ENCODE results near the gene ZBTB21. TPM values are rescaled to one million over a fixed set of nuclear protein-coding genes. Genes with fewer than 3 reads are reported as not detected.

Gene ZBTB21
- total and polyA plus RNA-seq, 8 donors: 2.9 to 9.5 (median 6.8) TPM

GRCh38 chr21:42043961-42044360 is 33.8 kb upstream of the ZBTB21 start:
- DNase-seq: no peak
- no peak for ATAC-seq
- no peaks in the 10 kb centered on the region for H3K27me3 ChIP-seq
- peaks cover 0 to 16% (median 5%) of the 10 kb centered on the region in 3 donors for H3K4me1 ChIP-seq
- H3K36me3 ChIP-seq: no peaks in the 10 kb centered on the region
- WGBS, 2 donors: 83 to 91% methylated on average over 17 of the region's 17 CpGs
- H3K4me3 ChIP-seq: no peak overlapping the region
- H3K27ac ChIP-seq: no peak overlapping the region
- no peaks in the 10 kb centered on the region for H3K9me3 ChIP-seq
- intact Hi-C loops (cut with DNase I): no loop called here
- FAIRE-seq: no peak
- no peak for TF ChIP-seq CTCF (IDR thresholded peaks at IDR 0.05)

- 82 to 84% methylated on average over 16 of the region's 16 CpGs for WGBS, 2 donors
- ATAC-seq (no peak), FAIRE-seq (no peak), DNase-seq (no peak)
- Histone ChIP-seq H3K4me3 (no peak overlapping the region), H3K36me3 (no peaks in the 10 kb centered on the region), H3K9me3 (no peaks in the 10 kb centered on the region), H3K4me1 (peaks cover 0 to 18% (median 5%) of the 10 kb centered on the region in 3 donors), H3K27ac (no peak overlapping the region), H3K27me3 (no peaks in the 10 kb centered on the region)
- intact Hi-C loops (cut with DNase I): no loop called here
- no peak for TF ChIP-seq CTCF (IDR thresholded peaks at IDR 0.05)
Observed at GRCh38 chr21:42043201-42043895, 33.2 kb upstream of the ZBTB21 start.

GRCh38 chr21:42042651-42043050 is 32.5 kb upstream of the ZBTB21 start:
- intact Hi-C loops (cut with DNase I): no loop called here
- ATAC-seq (no peak), FAIRE-seq (no peak), DNase-seq (no peak)
- H3K4me1 ChIP-seq: peaks cover 0 to 13% (median 5%) of the 10 kb centered on the region in 3 donors
- no peak overlapping the region for H3K27ac ChIP-seq
- WGBS, 2 donors: 66 to 71% methylated on average over 9 of the region's 9 CpGs
- H3K9me3 ChIP-seq: no peaks in the 10 kb centered on the region
- H3K4me3 ChIP-seq: no peak overlapping the region
- no peak for TF ChIP-seq CTCF (IDR thresholded peaks at IDR 0.05)
- no peaks in the 10 kb centered on the region for H3K27me3 ChIP-seq
- H3K36me3 ChIP-seq: no peaks in the 10 kb centered on the region

- intact Hi-C loops (cut with DNase I): no loop called here
- Histone ChIP-seq H3K27me3 (no peaks in the 10 kb centered on the region), H3K4me1 (peaks cover 0 to 13% (median 5%) of the 10 kb centered on the region in 3 donors), H3K36me3 (no peaks in the 10 kb centered on the region), H3K4me3 (no peak overlapping the region), H3K27ac (no peak overlapping the region), H3K9me3 (no peaks in the 10 kb centered on the region)
- DNase-seq (peak in 1 of 6 donors; percentile 39), FAIRE-seq (no peak), ATAC-seq (no peak)
- no peak for TF ChIP-seq CTCF (IDR thresholded peaks at IDR 0.05)
- WGBS, 2 donors: 60 to 65% methylated on average over 4 of the region's 4 CpGs
Observed at GRCh38 chr21:42041711-42042110, 31.6 kb upstream of the ZBTB21 start.

- 94 to 96% methylated on average over 7 of the region's 7 CpGs for WGBS, 2 donors
- Histone ChIP-seq H3K27me3 (no peaks in the 10 kb centered on the region), H3K36me3 (no peaks in the 10 kb centered on the region), H3K9me3 (no peaks in the 10 kb centered on the region), H3K4me1 (peaks cover 0 to 13% (median 5%) of the 10 kb centered on the region in 3 donors), H3K27ac (no peak overlapping the region), H3K4me3 (no peak overlapping the region)
- no peak for ATAC-seq
- TF ChIP-seq CTCF (IDR thresholded peaks at IDR 0.05): no peak
- DNase-seq: peak in 1 of 6 donors; percentile 12
- no peak for FAIRE-seq
- intact Hi-C loops (cut with DNase I): no loop called here
Observed at GRCh38 chr21:42041246-42041645, 31.1 kb upstream of the ZBTB21 start.
